A673 (cell line): ENCODE measurements around the gene SKAP1. TPM values are rescaled to one million over a fixed set of nuclear protein-coding genes. Genes with fewer than 3 reads are reported as not detected.
A peak's percentile ranks its signal among the peaks of the same experiment; 100 is the strongest.
"Not testable (repeated sequence)": the region's sequence is repeated elsewhere in the genome, so short reads cannot be mapped to it uniquely, and the experiment has no call there.

Source experiments
- BruUV-seq: library from RNA; stranded (reverse); fragments of 400-500 nt; replicated peaks from 2 replicates; lab custom pipeline; 2021; lab: Mats Ljungman, UMichigan
- CTCF ChIA-PET: fragments of 300-600 bp; sonication (Branson Sonifier 250); formaldehyde crosslinking; loops from one replicate; lab custom pipeline; 2022; ENCODE audit warnings: antibody characterized with exemption; lab: Charles Lee
- POLR2A ChIA-PET: fragments of 300-600 bp; sonication (Branson Sonifier 250); formaldehyde crosslinking; loops from one replicate; lab custom pipeline; 2022; ENCODE audit warnings: antibody characterized with exemption; ENCODE audit not compliant: low non-redundant PET; lab: Charles Lee
- DNase-seq: peaks from one replicate; pipeline ENCODE4 v3.0.0-alpha.2; 2015; ENCODE audit warnings: low spot score
- H3K27ac ChIP-seq: fragments of 200-600 bp; sonication (generic); 2 replicates; pipeline ENCODE4 v1.5.1; 2016; ENCODE audit warnings: mixed run types, low read depth, mild to moderate bottlenecking, mixed read lengths, antibody characterized with exemption, low read length; ENCODE audit not compliant: poor library complexity, severe bottlenecking
- H3K27me3 ChIP-seq: fragments of 200-600 bp; sonication (generic); replicated peaks from 2 replicates; pipeline ENCODE4 v1.6.1; 2017; ENCODE audit warnings: mixed run types, low read depth, mild to moderate bottlenecking, mixed read lengths, antibody characterized with exemption, low read length; ENCODE audit not compliant: insufficient read depth, poor library complexity
- H3K36me3 ChIP-seq: fragments of 200-600 bp; sonication (generic); 2 replicates; pipeline ENCODE4 v1.6.1; 2016; ENCODE audit warnings: mixed run types, mild to moderate bottlenecking, mixed read lengths, antibody characterized with exemption, low read length; ENCODE audit not compliant: insufficient read depth, poor library complexity, severe bottlenecking
- H3K4me1 ChIP-seq: fragments of 200-600 bp; sonication (generic); 2 replicates; pipeline ENCODE4 v1.6.1; 2017; ENCODE audit warnings: mixed run types, mild to moderate bottlenecking, mixed read lengths, antibody characterized with exemption, low read length; ENCODE audit not compliant: insufficient read depth, poor library complexity, severe bottlenecking
- H3K4me3 ChIP-seq: fragments of 200-600 bp; sonication (generic); 2 replicates; pipeline ENCODE4 v1.5.1; 2016; ENCODE audit warnings: low read depth, mixed run types, mild to moderate bottlenecking, mixed read lengths, low read length; ENCODE audit not compliant: poor library complexity, severe bottlenecking
- H3K9me3 ChIP-seq: fragments of 200-600 bp; sonication (generic); 2 replicates; pipeline ENCODE4 v1.6.1; 2016; ENCODE audit warnings: mixed run types, low read depth, mild to moderate bottlenecking, mixed read lengths, antibody characterized with exemption, low read length; ENCODE audit not compliant: poor library complexity, severe bottlenecking
- EZH2 ChIP-seq: fragments of 200-600 bp; sonication (generic); IDR thresholded peaks from 2 replicates; pipeline ENCODE4 v1.6.1; 2017; ENCODE audit warnings: borderline replicate concordance, low read depth, mild to moderate bottlenecking, mixed read lengths, antibody characterized with exemption, low read length; ENCODE audit not compliant: poor library complexity, severe bottlenecking
- intact Hi-C: fragments of 100-400 bp; cut with micrococcal nuclease; formaldehyde crosslinking; loops from one replicate; pipeline ENCODE4 v1.10.0; 2022; ENCODE audit not compliant: unreplicated experiment
- total RNA-seq: library from RNA; stranded (reverse); gene quantifications from 2 replicates; pipeline ENCODE4 v1.2.3, GENCODE V29; 2021
- TF ChIP-seq, protein P1 (sequence below): fragments of 300-800, 200-600 bp; sonication (generic); conservative IDR thresholded peaks from 2 replicates; pipeline ENCODE4 v1.5.1; 2017; ENCODE audit warnings: low read depth, mild to moderate bottlenecking, antibody characterized with exemption, low read length, moderate library complexity, mixed read lengths

SKAP1 gene
- total RNA-seq, 1 experiment from 2014 or later, result not detected

DNA sequence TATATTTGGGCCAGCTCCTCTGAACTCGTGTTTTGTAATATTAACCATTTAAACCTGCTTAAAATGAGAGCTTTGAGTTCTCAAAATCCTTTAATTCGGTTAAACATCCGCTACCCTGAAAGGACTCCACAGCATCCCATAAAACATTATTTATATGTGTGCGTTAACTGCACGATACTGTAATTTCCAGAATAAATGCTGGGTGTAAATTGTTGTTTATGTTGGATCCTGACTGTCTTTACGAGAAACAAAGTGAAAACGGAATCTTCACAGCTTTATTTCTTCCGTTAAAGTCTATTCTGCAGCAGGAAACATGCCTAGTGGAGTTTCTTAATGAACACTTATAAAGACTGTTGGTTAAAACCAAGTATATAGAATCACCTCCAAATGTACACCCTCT, 179.1 kb downstream of the SKAP1 start:
- no peaks in the 10 kb centered on the region for H3K27me3 ChIP-seq
- DNase-seq, result no peak
- peaks cover 43% of the 10 kb centered on the region for H3K4me1 ChIP-seq
- no peaks in the 10 kb centered on the region for H3K36me3 ChIP-seq
- no peaks in the 10 kb centered on the region for H3K9me3 ChIP-seq
- ChIA-PET CTCF (interaction anchor here (0.6 to 1.1 kb wide), 2 partner anchors 12 to 386 kb away, joined by 3 to 20 read pairs; no protein-coding TSS in a partner anchor), POLR2A (interaction anchor here (0.7 kb wide), 1 partner anchor 11 kb away, joined by 3 read pairs; no protein-coding TSS in a partner anchor)
- H3K27ac ChIP-seq, result peak overlapping the region; percentile 29
- intact Hi-C loops, result no loop called here
- TF ChIP-seq, protein P1, sequence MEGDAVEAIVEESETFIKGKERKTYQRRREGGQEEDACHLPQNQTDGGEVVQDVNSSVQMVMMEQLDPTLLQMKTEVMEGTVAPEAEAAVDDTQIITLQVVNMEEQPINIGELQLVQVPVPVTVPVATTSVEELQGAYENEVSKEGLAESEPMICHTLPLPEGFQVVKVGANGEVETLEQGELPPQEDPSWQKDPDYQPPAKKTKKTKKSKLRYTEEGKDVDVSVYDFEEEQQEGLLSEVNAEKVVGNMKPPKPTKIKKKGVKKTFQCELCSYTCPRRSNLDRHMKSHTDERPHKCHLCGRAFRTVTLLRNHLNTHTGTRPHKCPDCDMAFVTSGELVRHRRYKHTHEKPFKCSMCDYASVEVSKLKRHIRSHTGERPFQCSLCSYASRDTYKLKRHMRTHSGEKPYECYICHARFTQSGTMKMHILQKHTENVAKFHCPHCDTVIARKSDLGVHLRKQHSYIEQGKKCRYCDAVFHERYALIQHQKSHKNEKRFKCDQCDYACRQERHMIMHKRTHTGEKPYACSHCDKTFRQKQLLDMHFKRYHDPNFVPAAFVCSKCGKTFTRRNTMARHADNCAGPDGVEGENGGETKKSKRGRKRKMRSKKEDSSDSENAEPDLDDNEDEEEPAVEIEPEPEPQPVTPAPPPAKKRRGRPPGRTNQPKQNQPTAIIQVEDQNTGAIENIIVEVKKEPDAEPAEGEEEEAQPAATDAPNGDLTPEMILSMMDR, result no peak
- TF ChIP-seq EZH2, result no peak
- no TSS peak for BruUV-seq
- peak overlapping the region; percentile 16 for H3K4me3 ChIP-seq

DNA sequence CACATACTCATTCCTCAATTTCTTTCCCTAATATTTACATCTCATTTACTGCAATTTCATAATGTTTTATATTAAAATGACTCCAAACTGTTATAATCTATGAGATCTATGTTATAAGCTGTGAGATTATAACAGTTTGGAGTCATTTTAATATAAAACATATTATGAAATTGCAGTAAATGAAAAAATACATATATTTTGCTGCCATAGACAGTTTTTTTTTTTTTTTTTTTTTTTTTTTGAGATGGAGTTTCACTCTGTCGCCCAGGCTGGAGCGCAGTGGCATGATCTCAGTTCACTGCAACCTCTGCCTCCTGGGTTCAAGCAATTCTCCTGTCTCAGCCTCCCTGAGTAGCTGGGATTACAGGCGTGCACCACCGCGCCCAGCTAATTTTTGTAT, 180.0 kb downstream of the SKAP1 start:
- CTCF ChIA-PET, BruUV-seq, H3K36me3 ChIP-seq, intact Hi-C loops, H3K9me3 ChIP-seq, H3K27me3 ChIP-seq, H3K27ac ChIP-seq, H3K4me3 ChIP-seq, DNase-seq: not testable (repeated sequence)
- H3K4me1 ChIP-seq, result peaks cover 49% of the 10 kb centered on the region
- POLR2A ChIA-PET, result interaction anchor here (0.7 kb wide), 1 partner anchor 202 kb away, joined by 3 read pairs; the partner anchor contains the start of gene NFE2L1

DNA sequence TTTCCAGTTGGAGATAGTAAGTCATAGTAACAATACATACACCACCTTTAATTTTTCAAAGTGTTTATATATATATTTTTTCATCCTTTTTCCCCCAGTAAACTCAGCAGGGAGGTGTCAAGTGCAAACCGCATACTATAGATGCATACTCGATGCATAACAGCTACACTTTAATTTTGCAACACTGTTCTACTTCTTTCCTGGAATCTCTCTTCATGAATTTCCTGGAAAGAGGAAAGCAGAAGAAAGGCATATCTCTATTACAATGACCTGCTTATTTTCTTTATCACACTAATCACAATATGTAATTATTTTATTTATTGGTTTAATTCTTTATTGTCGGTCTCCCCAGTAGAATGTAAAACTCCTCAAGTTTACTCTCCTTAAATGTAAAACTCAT, 182.4 kb downstream of the SKAP1 start:
- H3K36me3 ChIP-seq, result no peaks in the 10 kb centered on the region
- ChIA-PET POLR2A (no interaction called here), CTCF (no interaction called here)
- H3K4me3 ChIP-seq, result no peak overlapping the region
- H3K27ac ChIP-seq, result no peak overlapping the region
- H3K4me1 ChIP-seq, result peaks cover 57% of the 10 kb centered on the region
- intact Hi-C loops, result no loop called here
- no peak for TF ChIP-seq EZH2
- TF ChIP-seq, protein P1, result no peak
- no TSS peak for BruUV-seq
- no peak for DNase-seq
- H3K27me3 ChIP-seq, result no peaks in the 10 kb centered on the region
- no peaks in the 10 kb centered on the region for H3K9me3 ChIP-seq

GRCh38 chr17:48247038-48247437, 183.0 kb downstream of the SKAP1 start:
- Histone ChIP-seq H3K4me1 (peaks cover 57% of the 10 kb centered on the region), H3K9me3 (no peaks in the 10 kb centered on the region), H3K27ac (no peak overlapping the region), H3K27me3 (no peaks in the 10 kb centered on the region), H3K4me3 (no peak overlapping the region), H3K36me3 (no peaks in the 10 kb centered on the region)
- BruUV-seq, result no TSS peak
- ChIA-PET POLR2A (no interaction called here), CTCF (no interaction called here)
- TF ChIP-seq, protein P1, result no peak
- TF ChIP-seq EZH2, result no peak
- DNase-seq, result no peak
- intact Hi-C loops, result no loop called here
